ENCODE results near the gene NAV2. TPM values are rescaled to one million over a fixed set of nuclear protein-coding genes. Genes with fewer than 3 reads are reported as not detected.

Gene NAV2
- total RNA-seq, 4 donors from 2014 or later, result 9.1 to 34.7 (median 22.2) TPM

DNA sequence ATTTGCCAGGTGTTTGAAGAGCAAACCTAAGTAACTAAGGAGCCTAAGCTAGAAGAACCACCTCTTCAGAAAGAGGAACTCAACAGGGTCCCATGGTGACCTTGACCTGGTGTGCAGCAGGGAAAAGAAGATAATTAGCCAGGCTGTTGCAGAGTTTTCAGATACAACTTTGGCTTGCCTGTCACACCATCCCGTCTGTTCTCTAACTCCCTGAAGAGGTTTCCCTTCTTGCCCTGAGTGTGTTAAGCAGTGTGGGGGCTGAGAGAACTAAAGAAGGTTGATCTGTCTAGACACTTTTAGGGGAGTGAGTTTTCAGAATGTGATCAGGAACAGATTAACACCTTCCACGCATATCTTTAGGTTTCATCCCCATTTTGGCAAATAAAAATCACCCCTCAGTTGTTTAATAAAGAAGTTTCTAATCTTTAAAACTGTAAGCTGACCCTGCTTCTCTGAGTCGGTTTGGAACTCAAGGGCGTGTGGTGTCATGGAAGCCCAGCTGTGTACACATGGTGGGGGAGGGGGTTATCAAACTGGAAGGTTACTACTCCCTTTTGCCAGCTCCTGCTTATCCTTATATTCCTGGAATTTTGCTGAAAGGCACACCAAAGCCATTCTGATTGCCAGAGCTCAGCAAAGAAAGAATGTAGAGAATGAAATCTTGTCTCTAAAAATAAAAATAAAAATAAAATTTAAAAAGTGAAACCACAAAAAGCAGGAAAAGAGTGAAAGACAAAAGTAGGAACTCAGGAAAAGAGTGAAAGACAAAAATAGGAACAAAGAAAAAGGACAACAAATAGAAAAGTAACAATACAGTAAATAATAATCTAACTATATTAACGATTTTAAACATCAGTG, 377.4 kb downstream of the NAV2 start:
- TF ChIP-seq POLR2AphosphoS5 (IDR thresholded peaks at IDR 0.05) (no peak), POLR2A (IDR thresholded peaks at IDR 0.05) (no peak), EP300 (IDR thresholded peaks at IDR 0.05) (no peak)
- TF ChIP-seq, protein P1, sequence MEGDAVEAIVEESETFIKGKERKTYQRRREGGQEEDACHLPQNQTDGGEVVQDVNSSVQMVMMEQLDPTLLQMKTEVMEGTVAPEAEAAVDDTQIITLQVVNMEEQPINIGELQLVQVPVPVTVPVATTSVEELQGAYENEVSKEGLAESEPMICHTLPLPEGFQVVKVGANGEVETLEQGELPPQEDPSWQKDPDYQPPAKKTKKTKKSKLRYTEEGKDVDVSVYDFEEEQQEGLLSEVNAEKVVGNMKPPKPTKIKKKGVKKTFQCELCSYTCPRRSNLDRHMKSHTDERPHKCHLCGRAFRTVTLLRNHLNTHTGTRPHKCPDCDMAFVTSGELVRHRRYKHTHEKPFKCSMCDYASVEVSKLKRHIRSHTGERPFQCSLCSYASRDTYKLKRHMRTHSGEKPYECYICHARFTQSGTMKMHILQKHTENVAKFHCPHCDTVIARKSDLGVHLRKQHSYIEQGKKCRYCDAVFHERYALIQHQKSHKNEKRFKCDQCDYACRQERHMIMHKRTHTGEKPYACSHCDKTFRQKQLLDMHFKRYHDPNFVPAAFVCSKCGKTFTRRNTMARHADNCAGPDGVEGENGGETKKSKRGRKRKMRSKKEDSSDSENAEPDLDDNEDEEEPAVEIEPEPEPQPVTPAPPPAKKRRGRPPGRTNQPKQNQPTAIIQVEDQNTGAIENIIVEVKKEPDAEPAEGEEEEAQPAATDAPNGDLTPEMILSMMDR (IDR thresholded peaks at IDR 0.05), result no peak
- 65% methylated on average over 5 of the region's 5 CpGs for WGBS
- H3K4me3 ChIP-seq, result no peak overlapping the region
- H3K9me3 ChIP-seq, result no peaks in the 10 kb centered on the region
- no peak overlapping the region for H3K27ac ChIP-seq
- no peak for DNase-seq (ENCODE audit: low spot score in 2 of 2)
- no peaks in the 10 kb centered on the region for H3K27me3 ChIP-seq
- peaks cover 53% of the 10 kb centered on the region for H3K36me3 ChIP-seq
- no peaks in the 10 kb centered on the region for H3K4me1 ChIP-seq

- WGBS, result 90% methylated on average over 9 of the region's 10 CpGs
- no peak for TF ChIP-seq POLR2AphosphoS5 (IDR thresholded peaks at IDR 0.05)
- no peak for TF ChIP-seq POLR2A (IDR thresholded peaks at IDR 0.05)
- no peak for TF ChIP-seq EP300 (IDR thresholded peaks at IDR 0.05)
- TF ChIP-seq, protein P1 (IDR thresholded peaks at IDR 0.05), result no peak
- H3K27me3 ChIP-seq, result no peaks in the 10 kb centered on the region
- H3K4me1 ChIP-seq, result no peaks in the 10 kb centered on the region
- no peak overlapping the region for H3K27ac ChIP-seq
- peaks cover 52% of the 10 kb centered on the region for H3K36me3 ChIP-seq
- no peak overlapping the region for H3K4me3 ChIP-seq
- H3K9me3 ChIP-seq, result no peaks in the 10 kb centered on the region
- DNase-seq (ENCODE audit: low spot score in 2 of 2), result no peak
Measured at GRCh38 chr11:20090654-20091374, 378.2 kb downstream of the NAV2 start.

- DNase-seq (ENCODE audit: low spot score in 2 of 2), result no peak
- Histone ChIP-seq H3K4me3 (no peak overlapping the region), H3K4me1 (no peaks in the 10 kb centered on the region), H3K36me3 (peaks cover 56% of the 10 kb centered on the region), H3K27me3 (no peaks in the 10 kb centered on the region), H3K9me3 (no peaks in the 10 kb centered on the region), H3K27ac (no peak overlapping the region)
- 96% methylated on average over 5 of the region's 5 CpGs for WGBS
- TF ChIP-seq POLR2AphosphoS5 (IDR thresholded peaks at IDR 0.05) (no peak), POLR2A (IDR thresholded peaks at IDR 0.05) (no peak), EP300 (IDR thresholded peaks at IDR 0.05) (no peak)
- TF ChIP-seq, protein P1 (IDR thresholded peaks at IDR 0.05), result no peak
Measured at GRCh38 chr11:20093775-20094174, 381.1 kb downstream of the NAV2 start.

- Histone ChIP-seq H3K36me3 (peaks cover 61% of the 10 kb centered on the region), H3K4me3 (no peak overlapping the region), H3K27ac (no peak overlapping the region), H3K9me3 (no peaks in the 10 kb centered on the region), H3K4me1 (no peaks in the 10 kb centered on the region), H3K27me3 (no peaks in the 10 kb centered on the region)
- 95% methylated on average over 4 of the region's 4 CpGs for WGBS
- no peak for DNase-seq (ENCODE audit: low spot score in 2 of 2)
- TF ChIP-seq, protein P1 (IDR thresholded peaks at IDR 0.05), result no peak
- TF ChIP-seq EP300 (IDR thresholded peaks at IDR 0.05) (no peak), POLR2A (IDR thresholded peaks at IDR 0.05) (no peak), POLR2AphosphoS5 (IDR thresholded peaks at IDR 0.05) (no peak)
Measured at GRCh38 chr11:20095189-20095588, 382.6 kb downstream of the NAV2 start.
